ENCODE results near the gene SLC2A13.

DNA sequence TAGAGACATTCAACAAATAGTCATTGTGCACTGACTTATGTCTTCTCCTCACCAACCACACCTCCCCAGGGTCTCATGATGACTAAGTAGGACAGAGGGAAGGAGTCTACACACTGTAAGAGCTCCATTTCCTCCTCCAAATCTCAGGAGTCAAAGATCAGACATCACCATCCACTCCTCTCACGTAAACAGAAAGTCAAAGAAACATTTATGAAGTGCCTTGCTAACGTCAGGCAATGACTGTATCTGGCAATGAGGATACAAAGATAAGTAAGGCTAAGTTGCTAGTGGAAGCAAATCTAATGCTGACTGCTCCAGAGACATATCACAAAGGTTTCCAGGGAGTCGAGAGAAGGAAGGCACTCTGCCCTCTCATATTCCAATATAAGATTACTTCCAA is 88.9 kb downstream of the SLC2A13 start:
- TF ChIP-seq CTCF (IDR thresholded peaks at IDR 0.05) (no peak), POLR2AphosphoS5 (IDR thresholded peaks at IDR 0.05) (no peak)

Data from upper lobe of left lung (tissue), 4 donors.